ENCODE measurements around the gene PLEKHB2.

DNA sequence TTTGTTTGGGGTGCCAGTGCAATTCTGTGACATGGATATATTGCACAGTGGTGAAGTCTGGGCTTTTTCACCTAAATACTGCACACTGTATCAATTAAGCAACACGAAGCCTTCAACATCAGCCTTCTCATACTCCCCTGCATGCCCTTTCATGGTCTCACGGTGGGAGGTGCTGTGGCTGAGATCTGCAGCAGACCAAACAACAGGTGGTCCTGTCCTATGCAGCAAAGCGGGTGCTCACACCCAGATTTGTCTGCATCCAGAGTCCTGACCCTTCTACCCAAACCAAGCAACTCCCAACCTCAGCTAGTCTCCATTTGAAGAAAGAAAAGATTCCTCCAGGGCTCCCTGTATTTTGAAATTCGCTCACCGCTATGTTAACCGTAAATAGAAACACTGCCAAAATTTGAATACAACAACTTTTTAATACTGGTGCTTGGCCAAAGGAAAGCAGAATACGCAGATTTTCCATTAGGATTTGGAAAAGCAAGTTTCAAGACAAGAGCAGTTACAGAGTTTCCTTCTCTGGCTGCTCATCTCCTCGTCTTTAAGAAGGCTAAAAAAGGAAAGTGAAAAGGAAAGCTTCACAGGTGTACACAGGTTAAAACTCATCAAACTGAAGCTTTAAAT, 46.8 kb upstream of the PLEKHB2 start:
- TF ChIP-seq, protein P1, sequence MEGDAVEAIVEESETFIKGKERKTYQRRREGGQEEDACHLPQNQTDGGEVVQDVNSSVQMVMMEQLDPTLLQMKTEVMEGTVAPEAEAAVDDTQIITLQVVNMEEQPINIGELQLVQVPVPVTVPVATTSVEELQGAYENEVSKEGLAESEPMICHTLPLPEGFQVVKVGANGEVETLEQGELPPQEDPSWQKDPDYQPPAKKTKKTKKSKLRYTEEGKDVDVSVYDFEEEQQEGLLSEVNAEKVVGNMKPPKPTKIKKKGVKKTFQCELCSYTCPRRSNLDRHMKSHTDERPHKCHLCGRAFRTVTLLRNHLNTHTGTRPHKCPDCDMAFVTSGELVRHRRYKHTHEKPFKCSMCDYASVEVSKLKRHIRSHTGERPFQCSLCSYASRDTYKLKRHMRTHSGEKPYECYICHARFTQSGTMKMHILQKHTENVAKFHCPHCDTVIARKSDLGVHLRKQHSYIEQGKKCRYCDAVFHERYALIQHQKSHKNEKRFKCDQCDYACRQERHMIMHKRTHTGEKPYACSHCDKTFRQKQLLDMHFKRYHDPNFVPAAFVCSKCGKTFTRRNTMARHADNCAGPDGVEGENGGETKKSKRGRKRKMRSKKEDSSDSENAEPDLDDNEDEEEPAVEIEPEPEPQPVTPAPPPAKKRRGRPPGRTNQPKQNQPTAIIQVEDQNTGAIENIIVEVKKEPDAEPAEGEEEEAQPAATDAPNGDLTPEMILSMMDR (IDR thresholded peaks at IDR 0.05): no peak
- no peak for TF ChIP-seq POLR2AphosphoS5 (IDR thresholded peaks at IDR 0.05)

All from esophagus muscularis mucosa (tissue), 3 donors.